Measurements from ENCODE around the gene NIPSNAP3A. TPM values are rescaled to one million over a fixed set of nuclear protein-coding genes. Genes with fewer than 3 reads are reported as not detected.

Gene NIPSNAP3A
- total RNA-seq, 1 donor from 2014 or later, result 26.0 TPM

- no peak overlapping the region for H3K4me3 ChIP-seq
- H3K9me3 ChIP-seq, result no peaks in the 10 kb centered on the region
- H3K4me1 ChIP-seq, result peaks cover 9% of the 10 kb centered on the region
- peak; percentile 38 for TF ChIP-seq CTCF (IDR thresholded peaks at IDR 0.05)
- H3K27me3 ChIP-seq, result no peaks in the 10 kb centered on the region
- H3K36me3 ChIP-seq, result peaks cover 34% of the 10 kb centered on the region
- no peak overlapping the region for H3K27ac ChIP-seq
- peak; percentile 63 for ATAC-seq
- DNase-seq, result no peak
- intact Hi-C loops (cut with DNase I), result no loop called here
Observed at GRCh38 chr9:104780796-104781395, 33.4 kb downstream of the NIPSNAP3A start.

- no peak overlapping the region for H3K4me3 ChIP-seq
- H3K9me3 ChIP-seq, result no peaks in the 10 kb centered on the region
- H3K4me1 ChIP-seq, result peaks cover 5% of the 10 kb centered on the region
- ATAC-seq (no peak), DNase-seq (no peak)
- intact Hi-C loops (cut with DNase I), result no loop called here
- no peak overlapping the region for H3K27ac ChIP-seq
- no peak for TF ChIP-seq CTCF (IDR thresholded peaks at IDR 0.05)
- H3K36me3 ChIP-seq, result peaks cover 60% of the 10 kb centered on the region
- no peaks in the 10 kb centered on the region for H3K27me3 ChIP-seq
Observed at GRCh38 chr9:104783588-104783987, 36.1 kb downstream of the NIPSNAP3A start.

- no peaks in the 10 kb centered on the region for H3K27me3 ChIP-seq
- DNase-seq, result no peak
- no peak for TF ChIP-seq CTCF (IDR thresholded peaks at IDR 0.05)
- no peak overlapping the region for H3K27ac ChIP-seq
- peaks cover 66% of the 10 kb centered on the region for H3K36me3 ChIP-seq
- ATAC-seq, result peak; percentile 52
- peaks cover 5% of the 10 kb centered on the region for H3K4me1 ChIP-seq
- no peaks in the 10 kb centered on the region for H3K9me3 ChIP-seq
- intact Hi-C loops (cut with DNase I), result no loop called here
- no peak overlapping the region for H3K4me3 ChIP-seq
Observed at GRCh38 chr9:104784098-104784497, 36.6 kb downstream of the NIPSNAP3A start.

GRCh38 chr9:104786293-104786692, 38.8 kb downstream of the NIPSNAP3A start:
- H3K9me3 ChIP-seq, result no peaks in the 10 kb centered on the region
- H3K36me3 ChIP-seq, result peaks cover 86% of the 10 kb centered on the region
- DNase-seq (no peak), ATAC-seq (no peak)
- no peak for TF ChIP-seq CTCF (IDR thresholded peaks at IDR 0.05)
- intact Hi-C loops (cut with DNase I), result no loop called here
- no peak overlapping the region for H3K27ac ChIP-seq
- H3K4me1 ChIP-seq, result peaks cover under 1% of the 10 kb centered on the region
- no peak overlapping the region for H3K4me3 ChIP-seq
- no peaks in the 10 kb centered on the region for H3K27me3 ChIP-seq

- Histone ChIP-seq H3K27me3 (no peaks in the 10 kb centered on the region), H3K4me1 (no peaks in the 10 kb centered on the region), H3K27ac (no peak overlapping the region), H3K4me3 (no peak overlapping the region), H3K36me3 (peaks cover 98% of the 10 kb centered on the region), H3K9me3 (no peaks in the 10 kb centered on the region)
- ATAC-seq (no peak), DNase-seq (no peak)
- no peak for TF ChIP-seq CTCF (IDR thresholded peaks at IDR 0.05)
- intact Hi-C loops (cut with DNase I), result no loop called here
Observed at GRCh38 chr9:104787306-104788015, 40.0 kb downstream of the NIPSNAP3A start.
